VCaP (cell line): Measurements from ENCODE around the gene NDUFS5.
"Not testable (repeated sequence)": the region's sequence is repeated elsewhere in the genome, so short reads cannot be mapped to it uniquely, and the experiment has no call there.

ENCODE experiments used
- H3K27ac ChIP-seq: fragments of 450-650 bp; 2 replicates; pipeline ENCODE4 v1.5.1; 2017
- TF ChIP-seq, protein P1 (sequence below): fragments of 450-650 bp; conservative IDR thresholded peaks from 2 replicates; pipeline ENCODE4 v1.5.1; 2017; ENCODE audit warnings: mild to moderate bottlenecking, moderate library complexity

Gene NDUFS5

GRCh38 chr1:39026051-39026865, at the start of gene NDUFS5:
TSS of gene NDUFS5 (plus strand) at chr1:39026350. CDS start at chr1:39028725, 2,375 bp downstream.
- H3K27ac ChIP-seq, result peak within 1 kb of the TSS; percentile 88
- TF ChIP-seq, protein P1, sequence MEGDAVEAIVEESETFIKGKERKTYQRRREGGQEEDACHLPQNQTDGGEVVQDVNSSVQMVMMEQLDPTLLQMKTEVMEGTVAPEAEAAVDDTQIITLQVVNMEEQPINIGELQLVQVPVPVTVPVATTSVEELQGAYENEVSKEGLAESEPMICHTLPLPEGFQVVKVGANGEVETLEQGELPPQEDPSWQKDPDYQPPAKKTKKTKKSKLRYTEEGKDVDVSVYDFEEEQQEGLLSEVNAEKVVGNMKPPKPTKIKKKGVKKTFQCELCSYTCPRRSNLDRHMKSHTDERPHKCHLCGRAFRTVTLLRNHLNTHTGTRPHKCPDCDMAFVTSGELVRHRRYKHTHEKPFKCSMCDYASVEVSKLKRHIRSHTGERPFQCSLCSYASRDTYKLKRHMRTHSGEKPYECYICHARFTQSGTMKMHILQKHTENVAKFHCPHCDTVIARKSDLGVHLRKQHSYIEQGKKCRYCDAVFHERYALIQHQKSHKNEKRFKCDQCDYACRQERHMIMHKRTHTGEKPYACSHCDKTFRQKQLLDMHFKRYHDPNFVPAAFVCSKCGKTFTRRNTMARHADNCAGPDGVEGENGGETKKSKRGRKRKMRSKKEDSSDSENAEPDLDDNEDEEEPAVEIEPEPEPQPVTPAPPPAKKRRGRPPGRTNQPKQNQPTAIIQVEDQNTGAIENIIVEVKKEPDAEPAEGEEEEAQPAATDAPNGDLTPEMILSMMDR, result no peak

GRCh38 chr1:38977399-38978244, 48.5 kb upstream of the NDUFS5 start:
- not testable (repeated sequence) for H3K27ac ChIP-seq

GRCh38 chr1:38978245-38978542, 48.0 kb upstream of the NDUFS5 start:
- not testable (repeated sequence) for H3K27ac ChIP-seq

DNA sequence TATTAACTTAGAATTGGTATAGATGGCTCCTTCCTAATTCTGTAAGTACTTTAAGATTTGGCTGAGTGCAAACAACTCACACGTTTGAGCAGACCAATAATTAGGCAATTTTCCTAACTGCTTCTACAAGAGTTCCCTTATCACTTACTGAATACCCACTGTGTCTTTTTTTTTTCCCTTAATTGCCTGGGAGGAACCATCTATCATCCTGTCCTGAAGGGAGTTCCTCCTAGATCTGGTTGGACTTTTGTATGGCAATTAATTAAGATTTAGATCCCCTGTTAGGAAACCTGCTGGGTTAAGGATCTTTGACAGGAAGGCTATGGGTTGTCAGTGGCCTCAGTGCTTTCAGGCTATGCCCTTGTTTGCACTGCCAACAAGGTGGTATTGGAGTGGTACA, 46.8 kb upstream of the NDUFS5 start:
- not testable (repeated sequence) for H3K27ac ChIP-seq

- TF ChIP-seq, protein P1, result no peak
- H3K27ac ChIP-seq, result peak overlapping the region; percentile 86
These were observed 36.2 kb upstream of the NDUFS5 start for GRCh38 chr1:38989979-38990378.

DNA sequence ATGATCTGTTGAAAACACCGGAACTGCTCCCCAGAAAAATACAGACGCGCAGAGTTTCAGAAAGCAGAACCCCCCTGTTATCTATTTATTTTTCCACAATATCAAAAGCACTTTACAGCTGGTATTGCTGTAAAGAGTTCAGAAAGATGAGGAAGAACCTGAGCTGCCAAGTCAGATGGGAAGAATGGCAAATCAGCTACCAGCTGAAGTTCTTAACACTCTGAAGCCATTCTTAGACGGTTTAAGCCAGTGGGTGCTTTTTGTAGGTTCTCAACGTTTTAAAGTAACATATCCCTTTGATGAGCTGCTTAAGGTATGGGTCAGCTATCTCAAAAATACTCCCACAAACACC, 35.8 kb upstream of the NDUFS5 start:
- H3K27ac ChIP-seq, result peak overlapping the region; percentile 86
- TF ChIP-seq, protein P1, result no peak

GRCh38 chr1:38990738-38991637, 35.2 kb upstream of the NDUFS5 start, which contains the start of gene AKIRIN1:
TSS of gene AKIRIN1 (plus strand) at chr1:38991276. CDS start at chr1:38991381, 105 bp downstream.
- TF ChIP-seq, protein P1, result no peak

GRCh38 chr1:38991638-38992411, 34.3 kb upstream of the NDUFS5 start:
- peak overlapping the region; percentile 86 for H3K27ac ChIP-seq
- TF ChIP-seq, protein P1, result no peak

More at GRCh38 chr1:38990738-38991637, 35.2 kb upstream of the NDUFS5 start, which contains the start of gene AKIRIN1:
- H3K27ac ChIP-seq, result peak within 1 kb of the TSS; percentile 86
